Colon (tissue), 2 donors: ENCODE data around the gene COL4A6.
"Not testable (repeated sequence)": the region's sequence is repeated elsewhere in the genome, so short reads cannot be mapped to it uniquely, and the experiment has no call there.

Experiments
- FAIRE-seq: peaks from 2 replicates; lab custom pipeline; 2012; peaks lifted over from hg19 to GRCh38; lab: Jason Lieb, UNC
- donor health status: control.
- donor health status: control.

COL4A6 gene

DNA sequence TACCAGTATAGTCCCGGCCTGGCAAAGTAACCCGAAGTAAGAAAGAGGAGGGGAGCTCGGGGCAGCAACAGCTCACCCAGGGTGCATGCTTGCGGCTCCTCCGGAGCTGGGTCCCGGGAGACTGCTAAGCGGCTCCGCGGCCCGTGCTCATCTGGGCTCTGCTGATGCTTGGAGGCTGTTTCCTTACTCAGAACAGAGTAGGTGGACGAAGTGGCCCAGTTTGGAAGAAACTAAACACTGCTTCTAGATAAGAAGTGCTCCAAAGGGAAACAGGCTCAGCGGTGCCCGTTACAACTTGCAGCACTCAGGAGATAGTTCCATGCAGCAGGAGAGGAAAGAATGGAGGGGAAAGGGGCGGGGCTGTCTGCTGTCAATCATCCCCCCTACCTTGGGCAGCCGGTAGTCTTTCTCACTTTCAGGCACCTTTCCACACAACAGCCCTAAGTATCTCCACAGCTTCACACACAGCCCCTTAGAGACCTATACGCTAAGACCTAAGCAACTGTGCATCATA, at the start of gene COL4A6:
Gene COL4A6 (minus strand): TSS at position 313 of the 514 bp plus-strand sequence. CDS start 226 bp downstream, at position 87.
- FAIRE-seq, result no peak

GRCh38 chrX:108485960-108486359, 47.7 kb upstream of the COL4A6 start:
- no peak for FAIRE-seq

DNA sequence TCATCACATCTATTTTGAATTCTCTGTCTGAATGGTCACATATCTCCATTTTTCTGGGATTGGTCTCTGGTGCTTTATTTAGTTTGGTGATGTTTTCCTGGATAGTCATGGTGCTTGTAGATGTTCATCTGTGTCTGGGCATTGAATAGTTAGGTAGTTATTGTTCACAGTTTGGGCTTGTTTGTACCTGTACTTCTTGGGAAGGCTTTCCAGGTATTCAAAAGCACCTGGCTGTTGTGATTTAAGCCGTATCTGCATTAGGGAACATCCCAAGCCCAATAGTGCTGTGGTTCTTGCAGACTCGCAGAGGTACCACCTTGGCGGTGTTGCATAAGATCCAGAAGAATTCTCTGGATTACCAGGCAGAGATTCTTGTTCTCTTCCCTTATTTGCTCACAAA, 46.0 kb upstream of the COL4A6 start:
- no peak for FAIRE-seq

GRCh38 chrX:108481528-108481927, 43.3 kb upstream of the COL4A6 start:
- FAIRE-seq, result not testable (repeated sequence)

DNA sequence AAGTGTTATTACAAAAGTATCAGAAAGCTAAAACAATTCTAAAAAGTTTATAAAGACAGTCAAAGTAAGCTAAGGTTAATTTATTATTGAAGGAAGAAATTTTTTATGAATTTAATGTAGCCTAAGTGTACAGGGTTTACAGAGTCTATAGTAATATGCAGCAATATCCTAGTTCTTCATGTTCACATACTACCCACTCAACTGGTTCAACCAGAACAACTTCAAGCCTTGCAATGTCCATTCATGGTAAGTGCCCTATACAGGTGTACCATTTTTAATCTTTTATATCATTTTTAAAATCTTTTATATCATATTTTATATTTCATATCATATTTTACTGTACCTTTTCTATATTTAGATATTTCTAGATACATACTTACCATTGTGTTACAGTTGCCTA, 35.8 kb upstream of the COL4A6 start:
- FAIRE-seq, result peak; percentile 91

DNA sequence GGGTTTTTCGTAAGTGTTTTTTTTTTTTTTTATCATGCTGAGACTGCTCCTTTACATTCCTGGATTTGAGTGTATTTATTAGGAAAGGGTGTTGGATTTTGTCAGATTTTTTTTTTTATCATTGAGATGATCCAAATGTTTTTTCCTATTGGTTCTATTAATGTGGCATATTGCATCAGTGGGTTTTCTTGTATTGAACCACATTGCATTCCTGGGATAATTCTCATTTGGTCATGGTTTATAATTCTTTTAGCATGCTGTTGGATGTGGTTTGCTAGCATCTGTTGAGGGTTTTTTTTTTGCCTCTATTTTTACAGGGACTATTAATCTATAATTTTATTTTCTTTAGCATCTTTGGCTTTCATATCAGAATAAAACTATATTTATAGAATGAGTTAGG, 30.3 kb upstream of the COL4A6 start:
- no peak for FAIRE-seq

- no peak for FAIRE-seq
These were observed 26.4 kb upstream of the COL4A6 start for GRCh38 chrX:108464604-108465003.

- peak; percentile 94 for FAIRE-seq
These were observed 18.8 kb upstream of the COL4A6 start for GRCh38 chrX:108456971-108457477.

DNA sequence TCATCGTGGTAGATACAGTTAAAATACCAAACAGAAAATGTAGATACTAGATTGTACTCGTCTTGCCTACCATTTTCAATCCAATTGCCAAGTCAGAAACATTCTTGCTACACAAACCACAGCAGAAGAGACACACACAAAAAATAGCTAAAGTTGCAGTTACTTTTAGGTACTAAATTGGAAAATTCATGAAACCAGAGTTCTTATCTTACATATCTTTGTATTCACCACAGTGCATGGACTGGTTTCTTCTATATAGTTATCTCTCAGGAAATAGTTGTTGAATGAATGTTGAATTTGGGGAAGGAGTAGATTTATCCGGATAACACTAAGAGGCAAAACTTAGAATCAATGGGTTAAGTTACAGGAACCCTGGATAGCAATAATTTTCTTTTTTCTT, 15.6 kb upstream of the COL4A6 start:
- no peak for FAIRE-seq

DNA sequence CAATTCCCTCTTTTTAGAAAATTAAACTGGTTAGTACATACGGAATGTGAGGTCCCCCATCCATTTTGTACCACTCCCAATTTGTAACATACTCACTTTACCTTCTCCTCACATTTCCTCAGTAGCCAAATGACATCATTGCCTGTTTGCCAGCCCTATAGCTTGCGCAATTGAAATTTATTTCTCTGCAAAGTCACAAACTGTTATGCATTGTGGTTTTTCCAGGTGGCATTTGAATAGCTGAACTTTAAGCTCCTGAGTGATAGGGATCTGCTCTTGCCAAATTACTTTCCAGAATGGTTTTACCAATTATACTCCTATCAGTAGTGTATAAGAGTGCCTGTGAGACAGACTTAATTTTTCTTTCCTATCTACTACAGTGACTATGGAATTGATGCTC, 9.1 kb upstream of the COL4A6 start:
- FAIRE-seq, result no peak

GRCh38 chrX:108442901-108443464, 4.8 kb upstream of the COL4A6 start:
- peak; percentile 85 for FAIRE-seq

- no peak for FAIRE-seq
These were observed 1.9 kb upstream of the COL4A6 start for GRCh38 chrX:108439961-108440696.

DNA sequence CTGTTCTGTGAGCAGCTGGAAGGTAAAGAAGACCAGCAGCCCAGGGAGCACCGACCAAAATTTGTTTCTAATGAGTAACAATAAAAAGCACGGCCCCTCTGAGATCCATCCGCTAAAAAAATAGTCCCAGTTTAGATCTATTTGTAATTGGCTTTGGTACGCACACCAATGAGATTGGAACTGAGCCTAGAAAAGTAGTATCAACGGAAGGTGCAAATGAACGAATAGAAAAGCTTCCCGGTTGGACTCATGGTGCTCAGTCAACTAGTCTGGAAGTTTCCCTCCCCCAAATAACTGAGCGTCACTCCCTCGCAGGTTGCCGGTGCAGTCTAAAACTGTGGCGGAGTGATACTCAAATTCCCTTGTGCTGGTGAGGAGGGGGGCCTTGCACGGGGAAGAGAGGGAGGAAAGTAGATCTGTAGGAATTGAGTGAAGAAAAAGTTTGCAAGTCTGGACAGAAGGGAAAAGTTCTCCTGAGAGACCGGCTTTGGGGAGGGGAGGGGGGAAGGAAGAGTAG, 1.3 kb upstream of the COL4A6 start, which contains the start of gene COL4A5:
Gene COL4A5 (plus strand): TSS at position 413 of the 517 bp plus-strand sequence. CDS start 288 bp downstream, outside the sequence.
- no peak for FAIRE-seq

DNA sequence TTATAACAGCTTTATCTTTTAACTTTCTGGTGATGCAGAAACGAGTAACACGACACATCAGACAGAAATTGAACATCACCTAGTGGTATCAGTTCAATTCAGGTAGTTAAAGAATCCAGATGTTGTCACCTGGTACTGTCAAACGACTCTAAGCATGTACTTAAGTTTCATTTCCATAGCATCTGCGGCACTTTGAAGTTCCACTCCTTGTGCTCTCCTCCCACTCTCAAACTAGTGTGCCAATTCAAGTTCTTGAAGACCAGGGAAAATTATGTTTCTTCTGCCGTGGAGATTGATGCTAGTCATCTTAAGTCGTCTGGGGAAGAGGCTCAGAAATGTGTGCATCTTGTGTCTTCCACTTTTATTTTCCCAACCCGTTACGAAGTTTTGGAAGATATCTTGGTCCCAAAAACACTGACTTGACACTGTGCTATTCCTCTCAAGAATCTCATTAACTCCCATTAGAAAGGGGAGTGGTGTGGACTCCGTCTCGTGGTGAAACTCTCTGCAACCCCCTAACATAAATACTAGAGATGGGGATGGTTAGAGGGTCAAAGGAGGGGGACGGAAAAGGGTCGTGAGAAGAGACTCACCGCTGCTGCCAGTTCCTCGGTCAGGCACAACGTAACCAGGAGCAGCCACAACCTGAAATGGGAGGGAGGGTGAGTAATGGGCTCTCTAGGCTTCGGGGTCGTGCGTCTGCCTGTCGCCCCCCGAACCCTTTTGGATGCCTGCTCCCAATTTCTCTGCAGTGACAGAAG, 693 bp downstream of the COL4A6 start:
- no peak for FAIRE-seq

- no peak for FAIRE-seq
These were observed 3.0 kb downstream of the COL4A6 start for GRCh38 chrX:108435261-108435660.

DNA sequence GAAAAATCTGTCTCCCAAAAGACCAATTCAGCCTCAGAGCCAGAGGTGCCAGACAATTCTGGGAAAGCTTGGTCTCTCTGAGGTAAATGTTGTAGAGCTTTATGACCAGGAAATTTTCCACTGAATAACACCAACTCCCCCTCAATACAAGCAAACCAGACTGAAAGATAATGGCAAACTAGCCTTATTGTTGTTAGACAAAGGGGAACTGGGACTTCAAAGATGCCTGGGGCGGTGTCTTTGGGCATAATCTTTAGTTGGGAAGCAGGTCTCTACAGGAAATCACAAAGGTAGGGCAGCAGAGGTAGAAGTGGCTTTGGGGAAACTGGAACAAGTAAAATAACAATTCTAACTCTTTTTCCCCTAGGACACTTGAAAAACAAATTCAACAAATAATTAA, 12.0 kb downstream of the COL4A6 start:
- no peak for FAIRE-seq

DNA sequence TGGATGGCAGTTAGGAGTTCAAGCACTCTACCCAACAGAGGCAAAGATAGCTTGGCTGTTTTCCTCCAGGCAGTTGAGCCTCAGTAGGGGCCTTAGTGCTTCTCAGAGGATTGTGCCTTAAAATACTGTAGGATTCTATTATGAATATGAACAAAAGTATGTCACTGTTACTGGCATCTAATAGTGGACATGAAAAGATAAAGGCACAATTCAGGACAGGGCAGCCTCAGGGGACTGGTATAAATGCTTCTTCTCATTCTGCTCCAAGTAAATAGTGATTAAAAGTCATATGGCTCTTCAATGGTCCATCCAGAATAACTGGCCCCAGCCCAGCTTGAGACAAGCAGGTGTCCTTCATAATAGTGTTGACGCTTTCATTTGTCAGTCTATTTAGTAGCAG, 17.7 kb downstream of the COL4A6 start:
- no peak for FAIRE-seq

DNA sequence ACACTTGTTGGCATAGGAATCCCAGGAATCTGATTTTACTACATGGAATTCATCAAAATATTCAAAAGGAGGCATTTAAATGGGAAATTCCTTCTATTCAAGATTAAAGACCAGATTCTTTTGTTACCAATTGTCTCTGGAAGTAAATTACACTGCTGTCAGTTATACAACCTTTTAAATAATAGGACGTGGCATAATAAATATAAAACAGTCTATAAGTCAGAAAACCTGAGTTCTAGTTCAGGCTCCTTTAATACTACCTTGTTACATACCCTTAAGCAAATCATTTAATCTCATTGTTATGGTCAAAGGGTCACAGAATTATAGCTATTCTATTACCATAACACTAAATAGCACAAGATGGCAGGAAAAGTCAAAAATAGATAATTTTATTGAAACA, 18.8 kb downstream of the COL4A6 start:
- no peak for FAIRE-seq

GRCh38 chrX:108417257-108417656, 21.0 kb downstream of the COL4A6 start:
- FAIRE-seq, result no peak

DNA sequence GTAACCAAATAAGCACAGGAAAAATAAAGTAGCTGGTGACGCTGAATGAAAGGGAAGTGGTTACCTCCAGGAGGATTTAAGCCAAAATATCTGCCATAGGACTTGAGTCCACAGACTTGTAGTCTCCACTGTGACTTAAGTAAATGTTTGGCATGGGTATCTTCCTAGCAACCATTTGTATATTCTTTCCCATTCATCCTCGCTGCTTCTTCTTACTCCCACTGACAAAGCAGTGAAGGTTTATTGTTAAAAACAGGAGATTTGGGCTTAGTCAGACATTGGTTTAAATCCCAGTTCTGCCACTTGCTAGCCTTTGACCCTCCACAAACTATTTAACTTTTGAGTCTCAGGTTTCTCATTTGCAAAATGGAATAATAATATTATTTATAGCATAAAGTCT, 22.3 kb downstream of the COL4A6 start:
- FAIRE-seq, result no peak

DNA sequence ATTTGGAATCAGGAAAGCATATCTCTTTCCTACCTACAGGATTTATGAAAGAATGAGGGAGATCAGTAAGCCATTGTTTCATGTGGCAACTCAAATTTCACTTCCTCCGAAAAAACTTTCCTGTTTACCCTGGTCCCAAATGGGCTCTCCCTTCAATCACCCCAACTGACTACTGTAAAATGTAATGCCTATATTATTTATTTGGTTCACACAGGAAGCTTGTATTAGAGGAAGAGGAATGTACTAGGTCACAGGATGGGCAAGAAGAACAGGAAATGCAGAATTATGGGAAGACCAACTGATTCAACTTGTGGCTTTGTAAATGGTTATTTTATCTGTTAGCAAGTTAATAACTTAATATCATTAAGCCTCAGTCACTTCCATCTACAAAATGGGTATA, 23.1 kb downstream of the COL4A6 start:
- no peak for FAIRE-seq

DNA sequence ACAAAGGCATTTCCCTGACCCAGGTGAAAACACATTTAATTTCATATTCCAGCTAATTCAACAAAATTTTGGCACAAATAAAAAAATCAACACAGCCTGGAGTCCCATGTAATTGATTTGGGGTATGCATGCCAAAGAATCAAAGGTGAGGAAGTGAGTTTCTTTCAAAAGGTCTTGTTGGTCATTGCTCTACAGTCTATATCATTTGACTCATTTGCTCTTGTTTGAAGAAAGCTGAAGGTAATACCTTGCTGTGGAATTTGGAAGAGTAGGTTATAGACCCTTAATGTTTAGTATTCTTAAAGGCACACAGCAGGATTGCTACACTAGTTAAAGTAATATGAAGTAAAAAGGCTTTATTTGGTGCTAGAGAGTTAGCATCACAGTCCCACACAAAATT, 25.4 kb downstream of the COL4A6 start:
- no peak for FAIRE-seq
